ENCODE measurements around the gene AICDA. TPM values are rescaled to one million over a fixed set of nuclear protein-coding genes. Genes with fewer than 3 reads are reported as not detected.

The AICDA gene
- total and polyA plus RNA-seq, 2 experiments from 2014 or later: 0.31 TPM; not detected in 1

GRCh38 chr12:8596561-8596960, 16.1 kb downstream of the AICDA start:
- peaks cover 2% of the 10 kb centered on the region for H3K27me3 Mint-ChIP-seq (ENCODE audit: insufficient read depth, low read depth, poor library complexity)
- no peaks in the 10 kb centered on the region for H3K9me2 ChIP-seq (ENCODE audit: insufficient read depth)
- TF ChIP-seq CREB1 (CRISPR knock-in tag; IDR thresholded peaks at IDR 0.05; ENCODE audit: low read depth) (no peak), JUNB (IDR thresholded peaks at IDR 0.05; ENCODE audit: unreplicated experiment) (no peak), EZH2phosphoT487 (IDR thresholded peaks at IDR 0.05; ENCODE audit: unreplicated experiment) (no peak), ZNF331 (CRISPR knock-in tag; IDR thresholded peaks at IDR 0.05; ENCODE audit: low read depth) (no peak)
- no peaks in the 10 kb centered on the region for H3K27me3 ChIP-seq (ENCODE audit: insufficient read depth)
- H3K4me3 Mint-ChIP-seq: no peak overlapping the region
- no peaks in the 10 kb centered on the region for H3K4me1 Mint-ChIP-seq
- H3F3A ChIP-seq (replicated peaks; ENCODE audit: low read depth): no peaks in the 10 kb centered on the region
- H3K36me3 Mint-ChIP-seq (ENCODE audit: low read depth): no peaks in the 10 kb centered on the region
- H2AFZ ChIP-seq: no peak overlapping the region
- no peak overlapping the region for H3K4me3 ChIP-seq
- no peak overlapping the region for H3K4me2 ChIP-seq
- no peaks in the 10 kb centered on the region for H3K36me3 ChIP-seq (ENCODE audit: insufficient read depth)
- H3K79me2 ChIP-seq (replicated peaks; ENCODE audit: insufficient read depth): no peaks in the 10 kb centered on the region
- H3K27ac Mint-ChIP-seq: no peak overlapping the region
- no peaks in the 10 kb centered on the region for H4K20me1 ChIP-seq (replicated peaks; ENCODE audit: insufficient read depth)
- no peak for DNase-seq (ENCODE audit: low spot score)
- ATAC-seq: no peak
- H3K4me1 ChIP-seq (ENCODE audit: insufficient read depth): no peaks in the 10 kb centered on the region
- H3K27ac ChIP-seq (ENCODE audit: low read depth): no peak overlapping the region
- no peaks in the 10 kb centered on the region for H3K9me3 Mint-ChIP-seq

- TF ChIP-seq ETS1 (IDR thresholded peaks at IDR 0.05) (no peak), STAT1 (IDR thresholded peaks at IDR 0.05; ENCODE audit: unreplicated experiment) (no peak), ZNF114 (CRISPR knock-in tag; IDR thresholded peaks at IDR 0.05) (no peak), NANOG (IDR thresholded peaks at IDR 0.05; ENCODE audit: borderline replicate concordance) (no peak)
- Histone ChIP-seq H3K36me3 (ENCODE audit: insufficient read depth) (no peaks in the 10 kb centered on the region), H3K27ac (ENCODE audit: low read depth) (no peak overlapping the region), H3K79me2 (replicated peaks; ENCODE audit: insufficient read depth) (no peaks in the 10 kb centered on the region), H3K4me3 (no peak overlapping the region), H4K20me1 (replicated peaks; ENCODE audit: insufficient read depth) (no peaks in the 10 kb centered on the region), H3K27me3 (ENCODE audit: insufficient read depth) (no peaks in the 10 kb centered on the region), H3K4me1 (ENCODE audit: insufficient read depth) (peaks cover 4% of the 10 kb centered on the region; the same call in 1 of the 2 replicates), H3F3A (replicated peaks; ENCODE audit: low read depth) (no peaks in the 10 kb centered on the region), H2AFZ (peak overlapping the region; percentile 28; the same call in 1 of the 2 replicates), H3K4me2 (no peak overlapping the region), H3K9me2 (ENCODE audit: insufficient read depth) (no peaks in the 10 kb centered on the region; the same call in 1 of the 2 replicates)
- peak; percentile 61 for ATAC-seq
- no peaks in the 10 kb centered on the region for H3K36me3 Mint-ChIP-seq (ENCODE audit: low read depth)
- H3K27ac Mint-ChIP-seq: no peak overlapping the region
- H3K4me1 Mint-ChIP-seq: peaks cover 7% of the 10 kb centered on the region; the same call in 2 of the 3 replicates
- no peaks in the 10 kb centered on the region for H3K27me3 Mint-ChIP-seq (ENCODE audit: insufficient read depth, low read depth, poor library complexity)
- H3K9me3 Mint-ChIP-seq: no peaks in the 10 kb centered on the region
- H3K4me3 Mint-ChIP-seq: no peak overlapping the region
- DNase-seq (ENCODE audit: low spot score): peak; percentile 37
These were observed 18.6 kb downstream of the AICDA start for GRCh38 chr12:8594072-8594471.

GRCh38 chr12:8593246-8593645, 19.4 kb downstream of the AICDA start:
- Histone ChIP-seq H3K36me3 (ENCODE audit: insufficient read depth) (no peaks in the 10 kb centered on the region), H3K9me2 (ENCODE audit: insufficient read depth) (no peaks in the 10 kb centered on the region; the same call in 1 of the 2 replicates), H3K27me3 (ENCODE audit: insufficient read depth) (no peaks in the 10 kb centered on the region), H2AFZ (no peak overlapping the region), H3F3A (replicated peaks; ENCODE audit: low read depth) (no peaks in the 10 kb centered on the region), H3K4me3 (no peak overlapping the region), H3K79me2 (replicated peaks; ENCODE audit: insufficient read depth) (no peaks in the 10 kb centered on the region), H4K20me1 (replicated peaks; ENCODE audit: insufficient read depth) (no peaks in the 10 kb centered on the region), H3K27ac (ENCODE audit: low read depth) (no peak overlapping the region), H3K4me1 (ENCODE audit: insufficient read depth) (peaks cover 4% of the 10 kb centered on the region; the same call in 1 of the 2 replicates), H3K4me2 (no peak overlapping the region)
- Mint-ChIP-seq H3K27me3 (ENCODE audit: insufficient read depth, low read depth, poor library complexity) (no peaks in the 10 kb centered on the region), H3K4me1 (peaks cover 7% of the 10 kb centered on the region; the same call in 2 of the 3 replicates), H3K27ac (no peak overlapping the region), H3K4me3 (no peak overlapping the region), H3K36me3 (ENCODE audit: low read depth) (no peaks in the 10 kb centered on the region), H3K9me3 (no peaks in the 10 kb centered on the region)
- no peak for ATAC-seq
- no peak for DNase-seq (ENCODE audit: low spot score)
- TF ChIP-seq ZNF114 (CRISPR knock-in tag; IDR thresholded peaks at IDR 0.05): no peak
- TF ChIP-seq ETS1 (IDR thresholded peaks at IDR 0.05): no peak
- TF ChIP-seq STAT1 (IDR thresholded peaks at IDR 0.05; ENCODE audit: unreplicated experiment): no peak
- no peak for TF ChIP-seq CREB1 (CRISPR knock-in tag; IDR thresholded peaks at IDR 0.05; ENCODE audit: low read depth)

Measured in GM23338 (cell line).